GM18505 (cell line): ENCODE results near the gene SORCS2.

Source experiments
- ATAC-seq: cut with Tn5 transposase; IDR thresholded peaks from one replicate; pipeline ENCODE4 v1.9.1; 2021; ENCODE audit not compliant: unreplicated experiment
- POLR2A ChIP-seq: IDR thresholded peaks from 4 replicates; pipeline ENCODE4 v1.6.1; 2011; ENCODE audit warnings: borderline replicate concordance; ENCODE audit not compliant: insufficient read depth, insufficient read length; ENCODE audit errors: extremely low read depth

Gene SORCS2

DNA sequence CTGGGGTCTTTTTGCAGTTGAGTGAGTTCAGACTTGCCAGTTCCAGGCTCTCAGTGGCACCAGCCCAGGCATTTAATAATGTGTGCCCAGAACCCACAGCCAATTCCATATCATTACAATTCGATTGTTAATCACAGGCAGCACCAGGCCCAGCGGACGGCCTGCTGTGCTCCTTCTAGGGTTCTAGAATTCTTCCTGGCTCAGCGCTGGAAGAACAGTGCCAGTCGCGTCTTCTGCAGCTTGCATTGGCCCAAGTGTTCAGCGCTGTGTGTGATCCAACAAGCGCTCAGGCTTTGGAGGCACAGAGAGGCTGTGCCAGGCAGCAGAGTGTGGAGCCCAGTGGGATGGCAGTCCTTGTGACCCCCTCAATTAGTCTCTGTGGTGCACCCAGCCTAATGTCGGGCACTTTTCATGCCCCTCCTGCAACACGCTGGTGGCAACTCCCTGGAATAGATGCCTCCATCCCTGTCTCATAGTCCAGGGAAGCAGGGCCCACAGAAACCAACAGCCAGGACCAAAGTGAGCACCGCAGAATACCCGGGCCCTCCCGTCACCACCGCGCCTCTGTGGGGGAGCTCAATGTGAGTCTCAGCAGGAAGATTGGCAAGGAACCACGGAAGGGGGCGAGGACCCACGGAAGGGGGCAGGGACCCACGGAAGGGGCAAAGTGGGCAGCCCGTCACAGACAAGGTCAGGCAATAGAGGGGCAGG lies 554.2 kb downstream of the SORCS2 start:
- no peak for ATAC-seq
- TF ChIP-seq POLR2A = no peak

DNA sequence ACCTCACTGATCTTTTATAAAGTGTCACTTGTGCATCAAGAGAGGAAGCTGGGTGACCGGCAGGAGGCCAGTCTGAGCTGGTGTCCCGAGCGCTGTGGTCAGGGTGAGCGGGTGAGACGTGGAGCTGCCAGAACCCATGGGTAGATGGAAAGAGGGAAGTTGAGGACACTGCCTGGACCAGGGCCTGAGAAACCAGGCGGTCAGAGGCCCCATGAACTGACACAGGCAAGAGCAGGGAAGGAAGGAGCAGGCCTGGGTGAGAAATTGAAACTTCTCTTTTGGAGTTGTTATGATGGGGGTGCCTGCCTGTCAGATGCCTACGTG lies 554.7 kb downstream of the SORCS2 start:
- ATAC-seq = no peak
- TF ChIP-seq POLR2A = no peak

DNA sequence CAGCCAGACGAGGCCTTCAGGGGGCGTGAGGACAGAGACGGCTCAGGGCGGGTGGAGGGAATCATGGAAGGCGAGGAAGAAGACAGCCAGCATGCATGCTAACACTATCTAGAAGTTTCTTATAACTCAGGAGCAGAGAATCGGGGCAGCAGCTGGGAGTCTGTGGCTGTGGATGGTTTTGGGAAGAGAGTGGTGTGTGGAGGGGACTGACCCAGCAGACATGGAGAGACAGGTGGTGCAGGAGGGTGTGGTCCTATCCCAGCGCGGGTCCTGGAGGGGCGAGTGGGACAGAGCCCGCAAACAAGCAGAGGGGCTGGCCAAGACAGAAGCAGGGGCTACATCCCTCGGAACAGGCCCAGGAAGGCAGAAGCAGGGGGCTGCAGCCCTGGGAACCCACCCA lies 555.2 kb downstream of the SORCS2 start:
- ATAC-seq = no peak
- no peak for TF ChIP-seq POLR2A

DNA sequence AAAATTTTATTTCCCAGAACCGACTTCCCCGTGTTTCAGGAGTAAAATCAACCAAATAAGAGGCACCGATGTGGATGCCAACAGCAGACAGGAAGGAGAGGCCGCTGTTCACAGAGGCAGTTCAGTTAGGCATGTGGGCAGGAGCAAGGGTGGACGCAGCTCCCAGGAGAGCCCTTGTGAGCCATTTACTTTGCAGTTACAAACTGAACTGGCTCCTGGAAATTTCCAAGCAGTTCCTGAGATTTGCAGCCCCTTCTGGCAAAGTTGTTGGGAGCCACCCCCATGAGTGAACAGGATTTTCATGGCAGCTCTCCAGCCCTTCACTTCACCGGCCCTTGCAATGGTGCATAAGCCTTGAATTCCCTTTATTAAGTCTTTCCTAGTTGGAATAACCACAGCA lies 558.2 kb downstream of the SORCS2 start:
- TF ChIP-seq POLR2A = no peak
- ATAC-seq = no peak

DNA sequence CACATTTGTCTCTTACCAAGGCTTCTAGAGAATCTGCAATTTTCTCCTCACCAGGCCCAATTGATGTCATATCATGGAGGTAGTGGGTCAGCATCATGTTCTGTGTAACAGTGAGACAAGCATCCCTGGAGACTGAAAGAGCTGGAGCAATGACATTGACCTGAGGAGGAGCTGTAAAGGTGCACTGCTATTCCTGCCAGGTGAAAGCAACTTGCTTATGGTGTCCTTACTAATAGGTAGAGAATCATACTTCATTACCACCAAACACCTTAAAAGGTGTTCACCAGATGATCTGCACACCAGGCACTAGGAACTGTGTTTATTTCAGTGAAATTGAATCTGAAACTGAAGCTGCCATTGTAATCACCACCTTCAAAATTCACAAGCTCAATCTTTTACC lies 558.6 kb downstream of the SORCS2 start:
- no peak for ATAC-seq
- TF ChIP-seq POLR2A = no peak

DNA sequence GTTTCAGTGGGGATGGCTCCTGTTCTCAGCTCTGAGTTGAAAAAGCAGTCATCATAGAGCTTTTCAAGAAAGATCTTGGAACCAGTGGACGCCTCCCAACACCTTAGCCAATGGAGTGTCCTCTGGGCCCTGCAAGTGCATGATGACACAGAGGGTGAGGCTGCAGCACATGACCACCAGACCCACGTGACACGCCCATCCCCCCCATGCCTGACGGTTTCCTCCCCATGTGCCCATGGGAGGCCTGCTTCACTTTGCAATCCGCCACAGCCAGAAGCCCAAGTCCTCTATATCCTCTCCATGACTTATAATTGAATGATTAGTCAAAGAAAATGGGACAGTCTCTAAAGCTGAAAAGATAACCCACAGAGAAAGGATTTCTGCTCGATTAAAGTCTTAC lies 560.3 kb downstream of the SORCS2 start:
- TF ChIP-seq POLR2A = no peak
- ATAC-seq = no peak

DNA sequence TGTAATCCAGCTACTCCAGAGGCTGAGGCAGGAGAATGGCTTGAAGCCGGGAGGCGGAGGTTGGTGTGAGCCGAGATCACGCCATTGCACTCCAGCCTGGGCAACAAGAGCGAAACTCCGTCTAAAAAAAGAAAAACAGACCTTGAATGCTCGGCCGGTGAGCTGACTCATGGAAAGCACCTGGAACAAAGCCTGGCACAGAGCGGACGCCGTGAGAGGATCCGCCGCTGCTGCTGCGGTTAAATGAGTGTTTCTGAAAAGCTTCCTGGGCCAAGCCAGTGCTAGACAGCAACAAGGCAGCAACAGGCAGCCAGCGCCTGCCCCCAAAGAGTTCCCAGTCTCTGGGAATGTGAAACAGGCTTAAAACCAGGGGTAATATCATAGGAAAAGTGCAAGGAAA lies 560.9 kb downstream of the SORCS2 start:
- TF ChIP-seq POLR2A = no peak
- no peak for ATAC-seq

DNA sequence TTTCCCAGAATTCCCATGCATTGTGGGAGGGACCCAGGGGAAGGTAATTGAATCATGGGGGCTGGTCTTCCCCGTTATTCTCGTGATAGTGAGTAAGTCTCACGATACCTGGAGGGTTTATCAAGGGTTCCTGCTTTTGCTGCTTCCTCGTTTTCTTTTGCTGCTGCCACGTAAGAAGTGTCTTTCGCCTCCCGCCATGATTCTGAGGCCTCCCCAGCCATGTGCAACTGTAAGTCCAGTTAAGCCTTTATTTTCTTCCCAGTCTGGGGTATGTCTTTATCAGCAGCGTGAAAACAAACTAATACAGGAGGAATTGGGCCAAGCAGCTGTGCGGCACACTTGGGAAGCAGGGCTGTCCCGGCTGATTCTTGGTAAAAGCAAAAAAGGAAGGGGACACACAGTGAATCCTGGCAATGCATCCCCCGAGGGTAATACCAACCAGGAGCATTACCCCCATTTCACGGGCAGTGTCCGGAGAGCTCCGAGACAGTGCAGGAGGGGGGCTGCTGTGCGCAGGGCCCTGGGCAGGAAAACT lies 561.7 kb downstream of the SORCS2 start:
- ATAC-seq = no peak
- TF ChIP-seq POLR2A = no peak

DNA sequence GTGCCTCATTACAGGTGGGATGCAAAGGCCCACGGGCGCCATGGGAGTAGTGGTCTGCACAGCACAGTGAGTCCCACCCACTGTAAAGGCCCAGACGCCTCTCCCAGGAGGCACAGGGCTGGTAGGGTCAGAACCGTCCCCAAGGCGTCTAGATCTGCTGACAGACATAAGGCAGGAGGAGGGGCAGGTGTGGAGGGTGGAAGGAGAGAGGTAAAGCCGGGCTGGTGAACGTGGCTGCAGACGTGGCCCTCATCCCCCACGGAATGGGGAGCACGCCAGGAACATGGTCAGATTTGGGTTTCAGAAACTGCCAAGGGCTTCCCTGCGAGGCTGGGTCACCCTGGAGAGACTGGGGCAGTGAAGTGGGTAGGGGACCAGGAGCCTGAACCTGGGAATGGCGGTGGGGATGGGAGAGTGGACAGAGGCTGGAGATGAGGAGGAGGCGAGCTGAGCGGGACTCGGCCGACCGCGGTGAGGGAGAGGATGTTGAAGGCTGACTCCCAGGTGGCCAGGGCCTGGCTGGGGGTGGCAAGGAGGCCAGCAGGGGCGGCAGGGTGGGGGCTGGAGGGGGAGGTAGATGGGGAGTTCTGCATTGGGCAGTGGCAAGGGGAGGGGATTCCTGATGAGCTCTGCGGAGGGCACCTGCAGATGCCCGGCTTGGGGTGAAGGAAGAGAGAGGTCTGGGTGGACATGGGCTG lies 562.4 kb downstream of the SORCS2 start:
- ATAC-seq = no peak
- no peak for TF ChIP-seq POLR2A

DNA sequence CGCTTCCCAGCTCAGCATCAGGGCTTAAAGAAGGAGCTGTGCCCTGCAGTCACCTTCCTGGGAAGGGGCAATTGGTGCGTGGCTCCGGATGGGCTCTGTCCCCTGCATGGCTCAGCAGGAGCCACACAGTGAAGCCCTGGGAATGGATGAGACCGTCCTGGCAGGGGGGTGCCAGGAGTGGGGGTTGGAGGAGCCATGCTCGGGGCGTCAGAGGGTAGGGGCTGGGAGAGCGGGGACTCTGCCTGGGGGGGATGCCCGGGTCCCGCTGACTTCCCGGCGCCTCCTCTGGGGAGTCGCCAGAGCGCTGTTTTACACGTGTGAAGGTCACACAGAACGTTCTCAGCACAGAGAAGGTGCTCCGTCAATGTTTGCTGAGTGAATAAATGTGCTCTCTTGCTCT lies 563.2 kb downstream of the SORCS2 start:
- no peak for TF ChIP-seq POLR2A
- ATAC-seq = no peak

DNA sequence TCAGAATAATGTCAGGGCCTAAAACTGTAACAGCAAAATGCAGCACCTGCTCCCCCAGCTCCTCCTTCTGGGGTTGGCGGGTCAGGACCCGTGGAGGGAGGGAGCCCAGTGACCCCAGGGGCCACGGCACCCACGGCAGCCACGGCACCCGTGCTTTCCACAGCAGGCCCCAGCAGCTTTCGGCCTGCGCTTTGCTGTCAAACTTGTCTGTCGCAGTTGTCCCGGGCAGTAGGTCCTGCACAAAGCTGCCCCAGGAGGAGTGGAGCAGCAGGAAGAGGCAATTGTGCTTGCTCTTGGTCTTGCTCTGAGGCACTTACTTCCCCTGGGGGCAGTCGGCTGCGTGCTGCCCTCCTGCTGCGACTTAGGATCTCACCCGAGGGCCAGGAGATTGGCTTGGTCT lies 563.7 kb downstream of the SORCS2 start:
- no peak for ATAC-seq
- TF ChIP-seq POLR2A = no peak

DNA sequence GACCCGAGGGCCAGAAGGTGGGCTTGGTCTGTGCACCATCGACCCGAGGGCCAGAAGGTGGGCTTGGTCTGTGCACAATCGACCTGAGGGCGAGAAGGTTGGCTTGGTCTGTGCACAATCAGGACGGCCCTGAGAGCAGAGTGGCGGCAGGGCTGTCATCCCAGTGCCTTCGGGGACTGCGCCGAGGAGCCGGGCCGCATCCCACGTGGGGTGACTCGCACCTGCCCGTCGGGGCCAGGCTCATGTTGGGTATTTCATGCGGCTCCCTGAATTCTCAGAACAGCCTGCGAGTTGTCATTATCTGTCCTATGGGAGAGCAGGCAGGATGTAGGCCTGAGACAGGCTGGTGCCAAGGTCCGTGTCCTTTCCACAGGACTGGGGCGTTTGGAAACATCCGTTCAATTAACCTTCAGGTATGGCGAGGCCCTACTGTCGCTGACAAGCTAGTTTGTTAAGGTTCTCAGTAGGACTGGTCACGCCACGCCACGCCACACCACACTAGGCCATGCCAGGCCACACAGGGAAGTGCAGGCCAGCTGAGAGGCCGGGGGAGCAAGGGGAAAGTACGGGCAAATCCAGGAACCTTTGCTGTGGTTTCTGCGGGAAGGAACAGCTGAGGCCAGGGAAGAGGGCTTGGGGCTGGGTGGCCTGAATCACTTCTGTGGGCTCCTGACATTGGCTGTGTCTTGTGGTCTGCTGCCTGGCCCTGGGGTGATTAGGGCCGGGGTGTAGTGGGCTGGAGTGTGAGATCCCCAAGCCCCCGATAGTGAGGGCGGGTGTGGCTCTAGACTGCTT lies 564.4 kb downstream of the SORCS2 start:
- no peak for ATAC-seq
- TF ChIP-seq POLR2A = no peak
